Stimulated activated CD4-positive, alpha-beta T cell treated with anti-CD3 and anti-CD28 coated beads, Interleukin-12 subunit alpha, Interleukin-12 subunit beta, amount 100 ng/mL, for 4 hours (primary cell): Measurements from ENCODE around the gene ST3GAL6.
"Not testable (repeated sequence)": the region's sequence is repeated elsewhere in the genome, so short reads cannot be mapped to it uniquely, and the experiment has no call there.

Experiments used
- DNase-seq: peaks from one replicate; pipeline ENCODE4 v3.0.0-alpha.2; 2020

ST3GAL6 gene

DNA sequence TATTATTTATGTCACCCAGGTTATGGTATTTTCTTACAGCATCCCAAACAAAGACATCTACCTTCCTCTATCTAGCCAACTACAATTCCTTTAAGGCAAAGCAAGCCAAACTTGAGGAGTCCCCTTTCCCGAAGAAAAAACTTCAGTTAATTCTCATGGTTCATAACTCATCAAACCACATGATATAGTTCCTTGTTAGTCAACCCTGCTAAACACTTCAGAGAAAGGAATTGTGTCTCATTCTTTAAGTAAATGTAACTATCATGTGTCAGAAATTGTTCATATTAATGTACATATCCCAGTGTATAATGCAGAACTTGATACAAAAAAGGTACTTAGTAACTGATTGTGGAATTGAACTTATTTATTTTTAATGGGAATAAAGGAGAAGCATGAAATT, 44.4 kb downstream of the ST3GAL6 start:
- DNase-seq = no peak

DNA sequence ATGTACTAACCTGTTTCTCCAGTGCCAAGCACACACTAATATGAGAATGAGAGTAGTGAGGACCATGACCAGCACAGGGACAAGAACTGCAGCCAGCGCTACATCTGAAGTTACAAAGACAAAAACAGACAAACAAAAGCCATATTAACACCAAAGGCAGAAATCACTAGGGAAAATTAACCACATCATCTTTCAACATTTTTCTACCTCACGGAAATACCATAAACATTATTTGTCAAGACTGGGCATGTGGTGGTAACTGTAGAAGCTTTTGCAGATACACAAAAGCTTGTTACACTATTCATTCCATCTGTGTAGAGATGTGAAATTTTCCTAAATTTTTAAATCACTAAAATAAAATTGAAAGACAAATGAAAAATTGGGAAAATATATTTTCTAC, 44.9 kb downstream of the ST3GAL6 start:
- no peak for DNase-seq

DNA sequence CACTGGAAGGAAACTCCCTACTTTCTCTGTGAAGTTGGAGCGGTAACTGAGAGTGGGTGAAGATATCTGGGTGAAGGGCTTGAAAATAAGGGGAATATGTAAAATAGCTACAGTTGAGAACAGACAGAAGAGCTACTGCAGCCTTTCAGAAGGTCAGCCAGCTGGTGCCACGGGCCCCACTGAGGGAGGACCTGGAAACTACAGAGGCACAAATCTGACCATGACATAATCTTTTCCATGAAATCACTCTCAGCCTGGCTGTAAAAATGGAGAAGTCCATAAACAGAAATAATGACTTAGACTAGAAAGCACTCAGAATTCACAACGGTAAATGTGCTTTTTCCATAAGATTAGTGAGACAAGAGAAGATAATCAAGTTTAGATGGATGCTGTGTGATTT, 46.4 kb downstream of the ST3GAL6 start:
- no peak for DNase-seq

DNA sequence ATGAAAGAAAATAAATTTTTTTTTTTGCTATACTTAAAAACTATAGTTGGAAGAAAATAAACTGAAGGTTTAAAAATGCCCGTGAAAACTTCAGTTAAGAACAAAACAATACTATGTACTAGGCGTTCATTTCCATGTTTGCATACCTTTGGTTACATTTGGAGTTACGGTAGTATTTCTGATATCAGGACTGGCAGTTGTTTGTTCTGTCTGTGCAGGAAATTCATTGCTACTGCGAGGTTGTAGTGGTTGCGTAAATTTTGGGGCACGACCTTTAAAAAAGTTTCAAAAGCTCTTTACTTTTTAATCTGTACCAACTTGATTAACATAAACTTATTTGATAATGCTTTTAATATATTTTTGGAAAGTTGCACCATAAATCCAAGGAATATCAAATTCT, 47.9 kb downstream of the ST3GAL6 start:
- DNase-seq = no peak

DNA sequence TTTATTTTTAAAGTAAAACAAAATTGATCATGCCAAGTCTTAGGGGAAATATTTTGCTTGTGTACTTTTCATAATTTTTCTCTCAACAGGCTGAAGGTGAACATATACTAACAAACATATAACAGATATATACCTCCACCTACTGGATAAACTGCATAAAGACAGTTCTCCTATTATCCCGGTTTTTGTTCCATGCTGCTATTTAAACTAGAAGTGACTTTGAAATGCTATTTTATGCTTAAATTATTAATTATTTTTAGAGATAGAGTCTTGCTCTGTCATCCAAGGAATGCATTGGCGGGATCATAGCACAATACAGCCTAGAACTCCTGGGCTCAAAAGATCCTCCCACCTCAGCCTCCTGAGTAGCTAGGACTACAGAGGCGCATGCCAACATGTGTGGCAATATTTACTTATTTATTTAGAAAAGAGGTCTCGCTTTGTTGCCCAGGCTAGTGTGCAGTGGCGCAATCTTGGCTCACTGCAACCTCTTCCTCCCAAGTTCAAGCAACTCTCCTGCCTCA, 49.8 kb downstream of the ST3GAL6 start:
- DNase-seq = no peak

DNA sequence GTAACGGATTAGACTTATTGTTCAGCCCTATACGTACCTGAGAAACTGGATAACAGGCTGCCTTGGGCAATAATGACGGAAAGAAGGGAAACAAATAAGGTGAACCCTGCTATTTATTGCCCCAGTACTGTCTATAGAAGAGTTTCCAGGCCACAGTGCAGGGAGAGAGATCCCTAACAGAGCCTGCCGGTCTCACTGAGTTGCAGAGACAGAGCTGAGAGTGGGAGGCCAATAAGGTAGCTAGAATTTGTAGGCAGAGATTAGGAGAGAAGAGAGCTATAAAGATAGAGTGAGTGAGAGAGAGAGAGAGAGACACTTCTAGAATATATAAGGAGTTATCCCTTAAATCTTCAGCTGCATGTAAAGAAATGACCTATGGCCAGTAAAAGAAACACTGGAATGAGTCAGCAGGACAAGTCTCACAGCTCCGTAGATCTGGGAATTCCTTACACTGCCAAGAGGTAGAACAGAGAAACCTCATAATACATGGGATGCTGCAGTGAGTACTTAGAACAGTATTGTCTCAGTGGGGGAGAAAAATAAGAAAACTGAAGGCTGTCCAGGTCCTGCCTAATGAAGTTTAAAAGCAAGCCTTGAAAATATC, 51.8 kb downstream of the ST3GAL6 start:
- no peak for DNase-seq

DNA sequence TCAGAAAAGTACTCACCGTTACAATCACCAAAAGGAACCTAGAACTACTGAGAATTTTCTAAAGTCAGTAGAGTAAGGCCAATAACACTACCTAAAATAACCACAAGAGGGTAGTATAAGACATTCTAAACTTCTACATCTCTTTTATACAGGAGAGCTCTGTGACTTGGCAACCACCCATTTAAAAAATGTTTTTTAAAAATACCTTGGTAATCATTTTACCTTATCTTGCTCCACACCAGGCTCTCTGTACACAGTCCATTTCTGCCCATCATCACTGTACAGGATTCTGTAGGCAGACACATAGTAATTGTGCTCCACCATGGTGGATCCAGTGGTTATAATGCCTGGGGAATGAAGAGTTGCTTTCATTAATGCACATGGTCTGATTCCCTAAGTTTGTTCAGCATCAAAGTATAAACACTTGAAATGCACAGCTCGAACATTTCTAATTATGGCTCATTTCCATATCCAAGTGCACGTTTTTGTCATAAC, 54.5 kb downstream of the ST3GAL6 start:
- no peak for DNase-seq

DNA sequence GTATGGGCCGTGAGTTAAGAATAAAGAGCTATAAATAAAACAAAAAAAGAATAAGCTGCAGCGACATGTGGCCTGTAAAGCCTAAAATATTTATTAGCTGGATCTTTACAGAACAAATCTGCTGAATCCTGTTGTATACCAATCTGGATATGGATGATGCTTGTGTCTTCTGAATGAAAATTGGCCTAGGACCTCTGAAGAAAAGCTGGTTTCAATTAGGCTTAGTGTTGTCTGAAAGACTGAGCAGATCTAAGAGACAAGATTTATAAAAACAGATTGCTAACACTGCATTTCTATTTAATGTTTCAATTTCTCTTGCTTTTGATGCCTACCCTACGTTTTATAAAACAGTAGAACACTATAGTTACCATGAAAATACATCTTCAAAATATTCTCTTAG, 57.9 kb downstream of the ST3GAL6 start:
- no peak for DNase-seq

DNA sequence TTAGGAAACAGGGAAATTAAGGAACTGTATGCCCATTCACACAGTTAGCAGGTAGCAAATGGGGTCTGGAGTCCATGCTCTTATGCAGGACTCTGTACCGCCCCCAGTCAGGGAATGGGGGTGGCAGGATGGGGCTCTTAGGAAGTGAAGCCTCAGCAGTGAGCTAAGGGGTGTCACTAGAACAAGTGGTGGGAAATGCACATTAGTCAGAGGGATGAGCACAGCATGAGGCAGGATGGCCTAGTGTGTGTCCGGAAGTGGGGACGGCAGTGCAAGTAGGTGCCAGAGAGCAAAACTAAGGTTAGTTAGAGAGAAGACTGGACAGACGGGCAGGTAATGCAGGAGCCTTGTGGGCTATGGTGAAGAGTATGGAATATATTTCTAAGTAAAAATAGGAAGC, 60.7 kb downstream of the ST3GAL6 start:
- DNase-seq = no peak

DNA sequence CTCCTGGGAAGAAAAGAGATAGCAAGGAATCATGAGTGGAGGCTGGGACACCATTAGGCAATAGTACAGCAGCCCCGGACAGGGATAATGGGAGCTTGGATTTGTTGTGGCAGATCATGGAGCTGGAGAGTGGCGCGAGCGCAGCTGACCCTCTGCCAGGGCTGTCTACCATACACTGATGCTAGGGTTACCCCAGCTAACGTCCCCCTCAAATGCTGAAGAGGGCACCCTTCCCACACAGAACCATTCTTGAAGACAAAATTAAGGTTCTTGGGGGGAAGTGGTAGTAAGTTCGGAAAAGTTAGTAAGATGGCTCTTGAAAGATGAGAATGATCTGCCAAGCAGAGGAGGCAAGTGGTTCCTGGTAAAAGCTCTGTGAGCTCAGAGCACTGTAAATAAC, 61.1 kb downstream of the ST3GAL6 start:
- DNase-seq = no peak

DNA sequence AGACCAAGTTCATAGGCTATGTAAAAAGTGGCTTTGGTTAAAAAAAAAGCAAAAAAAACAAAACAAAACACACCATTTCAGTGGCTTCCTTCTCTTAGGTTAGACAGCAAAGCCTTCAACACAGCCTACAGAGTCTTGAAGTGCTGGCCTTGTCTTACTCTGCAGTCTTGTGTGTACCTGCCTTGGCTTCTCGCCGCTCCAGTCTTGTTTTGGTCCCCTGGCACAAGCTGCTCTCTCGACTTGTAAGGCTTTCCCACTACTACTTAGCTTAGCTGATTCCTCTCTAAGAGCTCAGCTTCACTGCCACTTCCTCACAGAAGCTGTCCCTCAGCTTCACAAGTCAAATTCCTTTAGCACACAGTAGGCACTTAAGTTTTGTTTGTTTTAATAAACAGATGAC, 63.0 kb downstream of the ST3GAL6 start:
- DNase-seq = no peak

DNA sequence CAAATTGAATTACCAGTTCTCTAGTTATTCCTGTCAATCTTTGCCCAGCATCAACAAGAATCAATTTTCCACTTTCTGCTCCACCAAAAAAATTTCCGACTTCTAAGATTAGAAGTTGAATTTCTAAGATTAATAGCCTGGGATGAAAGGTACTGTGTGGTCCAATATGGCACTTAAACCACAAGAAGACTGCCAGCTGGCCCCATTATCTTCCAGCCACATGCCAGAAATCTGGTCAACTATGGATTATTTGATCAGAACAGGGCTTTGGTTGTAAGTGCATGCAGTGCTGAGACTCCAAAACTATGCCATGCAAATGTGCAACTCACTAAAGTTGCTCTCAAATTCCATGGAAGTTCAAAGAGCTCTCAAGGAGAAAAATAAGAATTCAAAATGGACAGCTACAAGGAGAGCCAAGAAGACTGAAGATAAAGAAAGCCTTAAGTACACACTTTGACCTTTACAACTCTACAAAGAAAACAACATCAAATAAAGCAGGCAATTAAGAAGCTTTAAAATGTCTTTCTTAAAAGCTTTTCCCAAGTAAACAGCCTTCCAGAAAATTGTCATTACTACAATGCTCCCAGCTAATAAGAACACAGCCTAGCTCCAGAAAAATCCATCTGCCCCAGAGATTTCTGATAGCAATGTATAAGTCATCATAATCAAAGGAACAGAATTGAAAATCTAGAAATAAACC, 64.2 kb downstream of the ST3GAL6 start:
- no peak for DNase-seq

DNA sequence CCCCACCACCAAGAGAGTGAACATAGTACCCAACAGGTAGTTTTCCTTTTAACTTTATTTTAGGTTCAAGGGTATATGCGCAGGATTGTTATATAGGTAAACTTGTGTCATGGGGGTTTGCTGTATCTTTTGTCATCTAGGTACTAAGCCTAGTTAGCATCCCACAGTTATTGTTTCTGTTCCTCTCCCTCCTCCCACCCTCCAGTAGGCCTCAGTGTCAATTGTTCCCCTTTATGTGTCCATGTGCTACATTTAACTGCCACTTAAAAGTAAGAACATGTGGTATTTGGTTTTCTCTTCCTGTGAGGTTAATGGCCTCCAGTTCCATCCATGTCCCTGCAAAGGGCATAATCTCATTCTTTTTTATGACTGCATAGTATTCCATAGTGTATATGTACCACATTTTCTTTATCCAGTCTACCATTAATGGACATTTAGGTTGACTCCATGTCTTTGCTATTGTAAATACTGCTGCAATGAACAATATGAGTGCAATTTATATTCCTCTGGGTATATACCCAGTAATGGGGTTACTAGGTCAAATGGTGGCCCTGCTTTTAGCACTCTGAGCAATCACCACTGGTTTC, 66.2 kb downstream of the ST3GAL6 start:
- no peak for DNase-seq

DNA sequence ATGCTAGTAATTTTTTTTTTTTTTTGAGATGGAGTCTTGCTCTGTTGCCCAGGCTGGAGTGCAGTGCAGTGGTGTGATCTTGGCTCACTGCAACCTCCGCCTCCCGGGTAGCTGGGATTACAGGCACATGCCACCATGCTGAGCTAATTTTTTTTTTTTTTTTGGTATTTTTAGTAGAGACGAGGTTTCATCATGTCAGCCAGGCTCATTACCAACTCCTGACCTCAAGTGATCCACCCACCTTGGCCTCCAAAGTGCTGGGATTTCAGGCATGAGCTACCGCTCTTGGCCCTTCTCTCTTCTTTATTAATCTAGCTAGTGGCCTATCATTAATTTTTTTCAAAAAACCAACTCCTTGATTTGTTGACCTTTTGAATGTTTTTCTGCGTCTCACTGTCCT, 67.9 kb downstream of the ST3GAL6 start:
- DNase-seq = not testable (repeated sequence)

DNA sequence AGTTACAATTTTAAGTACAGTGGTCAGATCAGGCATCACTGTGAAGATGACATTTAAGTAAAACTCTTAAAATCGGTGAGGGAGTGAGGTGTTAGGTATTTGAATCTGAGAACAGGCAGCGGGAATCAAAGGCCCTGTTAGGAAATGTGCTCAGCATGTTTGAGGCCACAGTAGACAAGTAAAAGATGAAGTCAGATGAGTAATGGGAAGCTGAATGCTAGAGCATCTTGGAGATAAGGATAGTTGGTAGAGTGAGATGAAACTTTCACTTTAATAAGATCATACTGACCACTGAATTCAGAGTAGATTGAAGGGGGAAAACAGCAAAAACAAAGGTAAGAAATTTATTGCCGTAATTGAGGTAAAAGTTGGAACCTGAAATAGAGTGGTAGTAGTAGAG, 76.7 kb downstream of the ST3GAL6 start:
- no peak for DNase-seq

DNA sequence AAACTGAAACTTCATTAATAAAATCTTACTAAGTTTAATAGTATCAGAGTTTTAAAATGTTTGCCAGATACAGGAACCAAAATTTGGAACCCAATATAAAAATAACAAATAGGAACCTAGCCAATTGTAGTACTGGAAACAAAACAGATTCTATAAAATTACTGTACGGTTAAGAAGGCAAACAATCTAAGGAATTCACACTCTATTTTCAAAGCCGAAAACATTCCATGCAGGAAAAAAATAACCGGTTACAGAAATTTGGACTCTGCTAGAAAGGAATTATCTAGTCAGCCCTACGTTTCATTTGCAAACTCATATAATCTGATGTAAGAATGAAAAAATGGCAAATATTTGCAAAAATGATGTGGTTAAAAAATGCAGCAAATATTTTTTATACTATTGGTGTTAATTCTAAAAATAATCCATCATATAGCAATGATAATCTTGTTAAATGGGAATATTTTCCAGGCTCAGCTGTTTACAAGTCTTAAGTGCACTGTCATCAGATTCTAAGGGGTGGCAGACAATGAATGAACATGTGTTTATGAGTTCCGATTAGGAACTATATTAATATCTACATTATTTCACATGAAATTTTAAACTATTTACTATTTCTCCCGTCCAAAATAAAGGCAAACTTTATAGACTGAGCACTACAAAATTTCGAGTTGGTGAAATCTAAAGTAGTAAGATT, 80.3 kb downstream of the ST3GAL6 start:
- no peak for DNase-seq
